Measurements from ENCODE around the gene FAM200C.

GRCh38 chr5:160378330-160378729 is 21.5 kb downstream of the FAM200C start:
- no peak for TF ChIP-seq CTCF (IDR thresholded peaks at IDR 0.05)
- TF ChIP-seq EZH2 (IDR thresholded peaks at IDR 0.05; ENCODE audit: borderline replicate concordance, insufficient read depth, low read depth, low read length, poor library complexity, severe bottlenecking), result no peak

Measured in B cell (primary cell).